HUES64 (cell line): ENCODE data around the gene AP1B1.
"Not testable (repeated sequence)": the region's sequence is repeated elsewhere in the genome, so short reads cannot be mapped to it uniquely, and the experiment has no call there.

ENCODE experiments used
- H3K27ac ChIP-seq: 2 replicates; pipeline ENCODE4 v1.7.0; 2013; ENCODE audit warnings: low read depth, low read length, inconsistent platforms
- H3K27me3 ChIP-seq: 2 replicates; pipeline ENCODE4 v1.6.1; 2013; ENCODE audit warnings: mild to moderate bottlenecking, low read length; ENCODE audit not compliant: insufficient read depth
- H3K36me3 ChIP-seq: 2 replicates; pipeline ENCODE4 v1.6.1; 2013; ENCODE audit warnings: mild to moderate bottlenecking, low read length; ENCODE audit not compliant: insufficient read depth
- H3K4me1 ChIP-seq: 2 replicates; pipeline ENCODE4 v1.6.1; 2013; ENCODE audit warnings: mild to moderate bottlenecking, low read length, moderate library complexity; ENCODE audit not compliant: insufficient read depth
- H3K4me3 ChIP-seq: 2 replicates; pipeline ENCODE4 v1.5.1; 2013; ENCODE audit warnings: mild to moderate bottlenecking, low read length, moderate library complexity
- H3K9ac ChIP-seq: 2 replicates; pipeline ENCODE4 v1.6.1; 2013; ENCODE audit warnings: mild to moderate bottlenecking, low read depth, low read length
- H3K9me3 ChIP-seq: 2 replicates; pipeline ENCODE4 v1.6.1; 2013; ENCODE audit warnings: low read depth, low read length; ENCODE audit not compliant: insufficient read depth
- WGBS: fragments of 150-250, 120-280 bp; methylation state at CpG from one replicate; pipeline ENCODE4 v1.1.7; 2013; ENCODE audit warnings: missing lambda C conversion rate; 5-methylcytosine and 5-hydroxymethylcytosine counted together

Gene AP1B1

DNA sequence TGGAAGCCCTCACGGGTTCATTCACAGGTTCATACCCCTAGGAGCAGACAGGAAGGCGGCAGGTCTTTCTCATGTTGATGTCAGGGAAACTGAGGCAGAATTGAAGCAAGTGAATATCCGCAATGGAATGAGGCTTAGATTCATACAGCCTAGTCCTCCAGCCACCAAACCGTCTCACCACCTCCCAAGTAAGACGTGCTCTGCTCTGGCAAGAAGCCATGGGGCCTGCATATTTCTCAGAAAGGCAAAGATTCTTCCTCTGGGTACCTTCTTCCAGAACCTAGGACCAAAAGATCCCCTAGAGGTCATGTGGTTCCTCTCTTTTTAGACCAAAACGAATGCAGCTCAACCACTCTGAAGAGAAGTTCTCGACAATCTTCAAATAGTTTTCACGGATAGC is 1.7 kb downstream of the AP1B1 start:
- Histone ChIP-seq H3K27me3 (no peaks in the 10 kb centered on the region), H3K9ac (no peak overlapping the region), H3K4me3 (no peak overlapping the region), H3K27ac (no peak overlapping the region), H3K4me1 (no peaks in the 10 kb centered on the region), H3K9me3 (no peaks in the 10 kb centered on the region), H3K36me3 (peaks cover 15% of the 10 kb centered on the region)
- 93% methylated on average over 8 of the region's 8 CpGs for WGBS

GRCh38 chr22:29385748-29386147 is 2.6 kb downstream of the AP1B1 start:
- Histone ChIP-seq H3K27ac (no peak overlapping the region), H3K9me3 (no peaks in the 10 kb centered on the region), H3K36me3 (peaks cover 15% of the 10 kb centered on the region), H3K27me3 (no peaks in the 10 kb centered on the region), H3K4me1 (no peaks in the 10 kb centered on the region), H3K9ac (no peak overlapping the region), H3K4me3 (no peak overlapping the region)
- 89% methylated on average over 4 of the region's 4 CpGs for WGBS

GRCh38 chr22:29385151-29385704 is 3.1 kb downstream of the AP1B1 start:
- Histone ChIP-seq H3K27me3 (no peaks in the 10 kb centered on the region), H3K9ac (no peak overlapping the region), H3K27ac (no peak overlapping the region), H3K36me3 (peaks cover 15% of the 10 kb centered on the region), H3K4me1 (no peaks in the 10 kb centered on the region), H3K9me3 (no peaks in the 10 kb centered on the region), H3K4me3 (no peak overlapping the region)
- 87% methylated on average over 3 of the region's 3 CpGs for WGBS

DNA sequence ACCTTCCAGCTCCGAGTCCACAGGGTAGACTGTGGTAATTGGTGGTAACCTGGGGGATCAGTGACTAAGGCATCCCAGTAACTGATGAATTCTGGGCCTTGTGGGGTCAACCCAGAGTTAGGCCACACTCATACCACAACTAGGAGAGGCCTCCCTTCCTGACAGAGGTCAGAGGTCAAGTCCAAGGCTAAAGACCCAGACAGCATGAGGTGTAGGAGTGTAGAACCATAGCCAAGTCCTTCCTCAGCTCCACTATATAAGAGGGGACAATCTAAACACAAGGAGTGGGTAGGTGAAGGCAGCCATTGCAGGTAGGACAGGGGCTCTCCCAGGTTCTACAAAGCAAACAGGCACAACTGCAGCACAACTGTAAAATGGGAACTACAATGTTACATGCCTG is 4.6 kb downstream of the AP1B1 start:
- Histone ChIP-seq H3K9me3 (no peaks in the 10 kb centered on the region), H3K4me1 (no peaks in the 10 kb centered on the region), H3K36me3 (peaks cover 15% of the 10 kb centered on the region), H3K27ac (no peak overlapping the region), H3K9ac (no peak overlapping the region), H3K4me3 (no peak overlapping the region), H3K27me3 (no peaks in the 10 kb centered on the region)
- 100% methylated on average over 1 of the region's 1 CpG for WGBS

GRCh38 chr22:29382580-29383302 is 5.6 kb downstream of the AP1B1 start:
- Histone ChIP-seq H3K27ac (no peak overlapping the region), H3K9me3 (no peaks in the 10 kb centered on the region), H3K36me3 (peaks cover 17% of the 10 kb centered on the region), H3K4me3 (no peak overlapping the region), H3K27me3 (no peaks in the 10 kb centered on the region), H3K9ac (no peak overlapping the region), H3K4me1 (no peaks in the 10 kb centered on the region)
- 90% methylated on average over 6 of the region's 6 CpGs for WGBS

DNA sequence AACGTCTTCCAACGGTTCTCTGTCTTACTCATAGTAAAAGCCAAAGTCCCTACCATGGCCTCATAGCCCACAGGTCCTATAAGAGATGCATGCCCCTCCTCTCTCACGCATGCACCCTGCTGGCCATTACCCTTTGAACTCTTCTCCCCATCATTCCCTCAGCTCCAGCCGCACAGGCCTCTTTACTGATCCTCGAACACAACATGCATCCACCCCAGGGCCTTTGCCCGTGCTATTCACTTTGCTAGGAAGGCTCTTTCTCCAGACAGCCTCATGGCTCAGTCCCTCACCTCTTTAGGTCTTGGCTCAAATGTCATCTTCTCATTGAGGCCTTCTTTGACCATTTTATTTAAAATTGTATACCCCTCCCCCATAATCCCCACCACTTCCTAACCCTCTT is 7.5 kb downstream of the AP1B1 start:
- Histone ChIP-seq H3K9ac (no peak overlapping the region), H3K4me3 (no peak overlapping the region), H3K4me1 (no peaks in the 10 kb centered on the region), H3K27me3 (no peaks in the 10 kb centered on the region), H3K36me3 (peaks cover 26% of the 10 kb centered on the region), H3K27ac (no peak overlapping the region), H3K9me3 (no peaks in the 10 kb centered on the region)
- 86% methylated on average over 6 of the region's 6 CpGs for WGBS

GRCh38 chr22:29380032-29380781 is 8.2 kb downstream of the AP1B1 start:
- H3K9me3 ChIP-seq: no peaks in the 10 kb centered on the region
- H3K27ac ChIP-seq: no peak overlapping the region
- no peaks in the 10 kb centered on the region for H3K4me1 ChIP-seq
- no peak overlapping the region for H3K4me3 ChIP-seq
- no peaks in the 10 kb centered on the region for H3K27me3 ChIP-seq
- WGBS: 95% methylated on average over 6 of the region's 6 CpGs
- H3K36me3 ChIP-seq: peaks cover 23% of the 10 kb centered on the region
- H3K9ac ChIP-seq: no peak overlapping the region

DNA sequence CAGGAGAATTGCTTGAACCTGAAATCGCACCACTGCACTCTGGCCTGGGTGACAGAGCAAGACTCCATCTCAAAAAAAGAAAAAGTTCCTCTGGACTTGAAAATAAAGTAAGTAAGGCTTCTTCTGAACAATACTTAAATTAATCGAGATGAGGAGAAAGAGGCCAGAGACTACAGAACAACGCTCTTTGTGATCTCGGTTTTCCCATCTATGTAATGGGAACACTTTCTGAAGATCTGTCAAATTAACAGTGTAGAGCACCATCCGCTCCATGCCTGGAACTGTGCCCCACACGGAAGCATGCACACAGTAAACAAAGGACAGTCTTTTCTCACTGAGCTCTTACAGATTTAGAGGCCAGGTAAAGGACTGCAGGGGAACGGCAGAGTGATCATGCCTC is 9.1 kb downstream of the AP1B1 start:
- no peaks in the 10 kb centered on the region for H3K27me3 ChIP-seq
- no peak overlapping the region for H3K27ac ChIP-seq
- H3K4me1 ChIP-seq: no peaks in the 10 kb centered on the region
- peaks cover 19% of the 10 kb centered on the region for H3K36me3 ChIP-seq
- H3K4me3 ChIP-seq: no peak overlapping the region
- H3K9me3 ChIP-seq: no peaks in the 10 kb centered on the region
- 93% methylated on average over 7 of the region's 7 CpGs for WGBS
- H3K9ac ChIP-seq: no peak overlapping the region

DNA sequence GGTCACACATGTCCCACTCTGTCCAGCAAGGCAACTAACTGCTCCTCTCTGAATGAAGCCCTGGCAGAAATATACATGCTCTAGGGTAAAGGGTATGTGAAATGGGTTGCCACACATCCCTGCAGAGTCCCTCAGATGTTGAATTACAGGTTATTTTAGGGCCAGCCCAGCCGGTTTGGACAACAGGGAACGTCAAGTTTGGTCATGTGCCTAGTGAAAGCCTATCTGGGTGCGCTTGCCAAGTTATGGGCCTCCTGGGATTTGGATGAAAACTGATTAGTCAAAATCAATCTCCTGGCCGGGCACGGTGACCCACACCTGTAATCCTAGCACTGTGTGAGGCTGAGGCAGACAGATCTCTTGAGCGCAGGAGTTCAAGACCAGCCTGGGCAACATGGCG is 10.4 kb downstream of the AP1B1 start:
- H3K9ac ChIP-seq: no peak overlapping the region
- H3K27me3 ChIP-seq: no peaks in the 10 kb centered on the region
- H3K4me3 ChIP-seq: no peak overlapping the region
- 95% methylated on average over 6 of the region's 7 CpGs for WGBS
- no peaks in the 10 kb centered on the region for H3K4me1 ChIP-seq
- no peak overlapping the region for H3K27ac ChIP-seq
- no peaks in the 10 kb centered on the region for H3K9me3 ChIP-seq
- peaks cover 13% of the 10 kb centered on the region; the same call in 1 of the 2 replicates for H3K36me3 ChIP-seq

DNA sequence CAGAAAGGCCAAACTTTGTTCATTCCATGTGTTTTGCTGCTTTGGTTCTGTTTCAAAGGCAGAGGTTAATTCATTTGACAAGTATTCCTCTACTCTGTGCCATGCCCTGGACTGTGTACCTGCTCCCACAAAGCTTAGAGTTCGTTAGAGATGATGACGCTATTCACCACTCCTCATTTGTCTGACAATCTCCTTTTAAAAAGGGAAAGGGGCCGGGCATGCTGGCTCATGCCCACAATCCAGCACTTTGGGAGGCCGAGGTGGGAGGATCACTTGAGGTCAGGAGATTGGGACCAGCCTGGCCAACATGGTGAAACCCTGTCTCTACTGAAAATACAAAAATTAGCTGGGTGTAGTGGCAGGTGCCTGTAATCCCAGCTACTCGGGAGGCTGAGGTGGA is 11.7 kb downstream of the AP1B1 start:
- H3K27ac ChIP-seq, H3K4me3 ChIP-seq, H3K9ac ChIP-seq, H3K4me1 ChIP-seq, H3K9me3 ChIP-seq, H3K27me3 ChIP-seq: not testable (repeated sequence)
- H3K36me3 ChIP-seq: peaks cover 13% of the 10 kb centered on the region; the same call in 1 of the 2 replicates
- WGBS: 95% methylated on average over 5 of the region's 5 CpGs

GRCh38 chr22:29375398-29376076 is 12.8 kb downstream of the AP1B1 start:
- peaks cover 7% of the 10 kb centered on the region; the same call in 1 of the 2 replicates for H3K4me1 ChIP-seq
- H3K27me3 ChIP-seq: no peaks in the 10 kb centered on the region
- H3K9ac ChIP-seq: no peak overlapping the region
- H3K9me3 ChIP-seq: no peaks in the 10 kb centered on the region
- H3K36me3 ChIP-seq: peaks cover 13% of the 10 kb centered on the region; the same call in 1 of the 2 replicates
- H3K27ac ChIP-seq: no peak overlapping the region
- 85% methylated on average over 4 of the region's 4 CpGs for WGBS
- H3K4me3 ChIP-seq: no peak overlapping the region
